ENCODE results near the gene BTBD9.

DNA sequence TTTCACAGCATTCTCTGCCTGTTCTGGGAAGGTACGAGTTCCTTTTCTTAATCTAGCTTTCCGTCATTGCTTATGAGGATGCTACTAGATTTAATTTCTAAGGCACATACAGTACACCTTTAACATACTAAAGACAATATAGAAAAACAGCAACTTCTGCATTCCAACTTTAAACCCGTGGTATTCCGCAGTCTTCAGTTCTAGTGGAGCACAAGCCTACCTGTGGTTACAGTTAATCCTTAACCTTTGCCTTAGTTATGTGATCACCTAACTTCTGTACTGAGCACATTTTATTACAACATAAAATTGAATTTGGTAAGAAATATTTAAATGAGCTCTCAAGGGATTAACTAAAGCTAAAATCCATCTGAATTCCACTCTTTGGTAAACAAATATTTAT is 289.5 kb downstream of the BTBD9 start:
- TF ChIP-seq EZH2 (IDR thresholded peaks at IDR 0.05; ENCODE audit: borderline replicate concordance, low read depth, low read length, severe bottlenecking), result no peak
- TF ChIP-seq, protein P1, sequence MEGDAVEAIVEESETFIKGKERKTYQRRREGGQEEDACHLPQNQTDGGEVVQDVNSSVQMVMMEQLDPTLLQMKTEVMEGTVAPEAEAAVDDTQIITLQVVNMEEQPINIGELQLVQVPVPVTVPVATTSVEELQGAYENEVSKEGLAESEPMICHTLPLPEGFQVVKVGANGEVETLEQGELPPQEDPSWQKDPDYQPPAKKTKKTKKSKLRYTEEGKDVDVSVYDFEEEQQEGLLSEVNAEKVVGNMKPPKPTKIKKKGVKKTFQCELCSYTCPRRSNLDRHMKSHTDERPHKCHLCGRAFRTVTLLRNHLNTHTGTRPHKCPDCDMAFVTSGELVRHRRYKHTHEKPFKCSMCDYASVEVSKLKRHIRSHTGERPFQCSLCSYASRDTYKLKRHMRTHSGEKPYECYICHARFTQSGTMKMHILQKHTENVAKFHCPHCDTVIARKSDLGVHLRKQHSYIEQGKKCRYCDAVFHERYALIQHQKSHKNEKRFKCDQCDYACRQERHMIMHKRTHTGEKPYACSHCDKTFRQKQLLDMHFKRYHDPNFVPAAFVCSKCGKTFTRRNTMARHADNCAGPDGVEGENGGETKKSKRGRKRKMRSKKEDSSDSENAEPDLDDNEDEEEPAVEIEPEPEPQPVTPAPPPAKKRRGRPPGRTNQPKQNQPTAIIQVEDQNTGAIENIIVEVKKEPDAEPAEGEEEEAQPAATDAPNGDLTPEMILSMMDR (IDR thresholded peaks at IDR 0.05; ENCODE audit: borderline replicate concordance, extremely low read depth, low read length, poor library complexity, severe bottlenecking), result no peak

Measured in DND-41 (cell line).